CD4-positive, alpha-beta T cell (primary cell): ENCODE results near the gene SNED1. TPM values are rescaled to one million over a fixed set of nuclear protein-coding genes. Genes with fewer than 3 reads are reported as not detected.

ENCODE experiments used
- ATAC-seq: fragments of 200-7000 bp; cut with Tn5 transposase; one replicate; pipeline ENCODE4 v1.10.0; 2022; ENCODE audit warnings: mild to moderate bottlenecking; ENCODE audit not compliant: poor library complexity
- CTCF ChIA-PET: fragments of 350-600 bp; sonication (Branson Sonifier 250); formaldehyde crosslinking; loops from one replicate; lab custom pipeline; 2021; ENCODE audit warnings: antibody characterized with exemption, inconsistent platforms; lab: Charles Lee
- POLR2A ChIA-PET: fragments of 350-600 bp; sonication (Branson Sonifier 250); formaldehyde crosslinking; loops from one replicate; lab custom pipeline; 2021; ENCODE audit warnings: antibody characterized with exemption, inconsistent platforms; lab: Charles Lee
- DNase-seq, 14 experiments: peaks; one replicate each; pipeline ENCODE4 v3.0.0-alpha.2; 2013 to 2020; ENCODE audit warnings: mixed read lengths in 2 of 14
- H3K27ac ChIP-seq, 2 donors: one replicate each; pipeline versions ENCODE4 v1.5.1 to v1.7.0; 2013; ENCODE audit warnings: low read length in 2 of 2, low read depth in 1 of 2, mild to moderate bottlenecking in 1 of 2
- H3K27me3 ChIP-seq, 2 experiments: 1 replicate in 1 of 2; 2 replicates in 1 of 2; pipeline versions ENCODE4 v1.6.1 to v1.7.0; 2013; ENCODE audit warnings: low read length in 2 of 2, control low read depth in 1 of 2, mild to moderate bottlenecking in 1 of 2, moderate library complexity in 1 of 2; ENCODE audit not compliant: insufficient read depth in 2 of 2, control insufficient read depth in 1 of 2
- H3K36me3 ChIP-seq: one replicate; pipeline ENCODE4 v1.6.1; 2013; ENCODE audit warnings: low read length, control low read depth; ENCODE audit not compliant: insufficient read depth
- H3K4me1 ChIP-seq: one replicate; pipeline ENCODE4 v1.6.1; 2013; ENCODE audit warnings: low read length, control low read depth; ENCODE audit not compliant: insufficient read depth
- H3K4me3 ChIP-seq: one replicate; pipeline ENCODE4 v1.5.1; 2013; ENCODE audit warnings: mild to moderate bottlenecking, low read length, moderate library complexity
- H3K9me3 ChIP-seq, 2 experiments: 1 replicate in 1 of 2; 2 replicates in 1 of 2; pipeline versions ENCODE4 v1.6.1 to v1.7.0; 2013; ENCODE audit warnings: low read length in 2 of 2, mild to moderate bottlenecking in 2 of 2, control low read depth in 1 of 2, moderate library complexity in 1 of 2; ENCODE audit not compliant: control insufficient read depth in 1 of 2, insufficient read depth in 1 of 2
- H3K27ac Mint-ChIP-seq: one replicate; pipeline ENCODE4 v1.8.0; 2020; ENCODE audit warnings: mixed read lengths
- H3K27me3 Mint-ChIP-seq: one replicate; pipeline ENCODE4 v1.8.0; 2021; ENCODE audit warnings: mixed read lengths
- H3K36me3 Mint-ChIP-seq: one replicate; pipeline ENCODE4 v1.8.0; 2021; ENCODE audit warnings: low read depth, mixed read lengths
- H3K4me1 Mint-ChIP-seq: one replicate; pipeline ENCODE4 v1.8.0; 2021; ENCODE audit warnings: low read depth, mixed read lengths
- H3K4me3 Mint-ChIP-seq: one replicate; pipeline ENCODE4 v1.8.0; 2020; ENCODE audit warnings: mild to moderate bottlenecking, mixed read lengths
- H3K9me3 Mint-ChIP-seq: one replicate; pipeline ENCODE4 v1.8.0; 2020; ENCODE audit warnings: mixed read lengths
- intact Hi-C, 2 experiments: fragments of 100-400 bp; cut with DNase I in 1 of 2; cut with micrococcal nuclease in 1 of 2; formaldehyde crosslinking; loops; one replicate each; pipeline versions ENCODE4 v1.15.1 to v1.9.0; 2023 to 2025; cut with DNase I, micrococcal nuclease
- total RNA-seq, 174 experiments: library from RNA in 2 of 174; stranded (reverse) in 2 of 174; gene quantifications; one replicate each; pipeline ENCODE4 v1.2.3 and lab custom pipeline; 2021 to 2026
- TF ChIP-seq, protein P1 (sequence below): fragments of 200-600 bp; IDR thresholded peaks from one replicate; pipeline ENCODE4 v1.8.0; 2022; ENCODE audit warnings: antibody characterized with exemption, mild to moderate bottlenecking

The SNED1 gene
- total RNA-seq, 2 experiments from 2014 or later, result 42.0 to 42.7 TPM

DNA sequence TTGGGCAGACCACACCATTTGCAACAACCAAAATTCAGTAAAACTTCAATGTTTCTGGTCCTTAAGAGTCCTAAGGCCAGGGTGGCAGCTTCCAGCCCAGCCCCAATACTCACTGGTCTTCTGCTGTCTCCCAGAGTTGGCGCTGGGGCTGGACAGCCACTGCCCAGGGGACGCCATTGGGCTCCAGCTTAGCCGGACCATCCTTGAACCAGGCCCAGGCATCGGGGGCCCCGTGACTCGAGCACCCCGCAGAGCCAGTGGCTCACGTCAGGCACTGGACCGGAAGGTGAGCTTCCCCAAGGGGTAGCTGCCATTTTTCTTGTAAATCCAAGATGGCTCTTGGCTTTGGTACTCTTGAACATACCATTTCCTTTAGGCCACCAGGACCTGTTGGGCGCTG is 21.8 kb downstream of the SNED1 start:
- Histone ChIP-seq H3K4me3 (no peak overlapping the region), H3K36me3 (no peaks in the 10 kb centered on the region), H3K4me1 (no peaks in the 10 kb centered on the region), H3K27me3 (no peaks in the 10 kb centered on the region), H3K27ac (no peak overlapping the region), H3K9me3 (peaks cover 10 to 19% of the 10 kb centered on the region in 2 experiments)
- DNase-seq (no peak), ATAC-seq (no peak)
- Mint-ChIP-seq H3K4me3 (no peak overlapping the region), H3K27ac (no peak overlapping the region), H3K4me1 (no peaks in the 10 kb centered on the region), H3K27me3 (no peaks in the 10 kb centered on the region), H3K36me3 (peaks cover 4% of the 10 kb centered on the region), H3K9me3 (peaks cover 8% of the 10 kb centered on the region)
- ChIA-PET CTCF (no interaction called here), POLR2A (no interaction called here)
- intact Hi-C loops, result no loop called here
- TF ChIP-seq, protein P1, sequence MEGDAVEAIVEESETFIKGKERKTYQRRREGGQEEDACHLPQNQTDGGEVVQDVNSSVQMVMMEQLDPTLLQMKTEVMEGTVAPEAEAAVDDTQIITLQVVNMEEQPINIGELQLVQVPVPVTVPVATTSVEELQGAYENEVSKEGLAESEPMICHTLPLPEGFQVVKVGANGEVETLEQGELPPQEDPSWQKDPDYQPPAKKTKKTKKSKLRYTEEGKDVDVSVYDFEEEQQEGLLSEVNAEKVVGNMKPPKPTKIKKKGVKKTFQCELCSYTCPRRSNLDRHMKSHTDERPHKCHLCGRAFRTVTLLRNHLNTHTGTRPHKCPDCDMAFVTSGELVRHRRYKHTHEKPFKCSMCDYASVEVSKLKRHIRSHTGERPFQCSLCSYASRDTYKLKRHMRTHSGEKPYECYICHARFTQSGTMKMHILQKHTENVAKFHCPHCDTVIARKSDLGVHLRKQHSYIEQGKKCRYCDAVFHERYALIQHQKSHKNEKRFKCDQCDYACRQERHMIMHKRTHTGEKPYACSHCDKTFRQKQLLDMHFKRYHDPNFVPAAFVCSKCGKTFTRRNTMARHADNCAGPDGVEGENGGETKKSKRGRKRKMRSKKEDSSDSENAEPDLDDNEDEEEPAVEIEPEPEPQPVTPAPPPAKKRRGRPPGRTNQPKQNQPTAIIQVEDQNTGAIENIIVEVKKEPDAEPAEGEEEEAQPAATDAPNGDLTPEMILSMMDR, result no peak

DNA sequence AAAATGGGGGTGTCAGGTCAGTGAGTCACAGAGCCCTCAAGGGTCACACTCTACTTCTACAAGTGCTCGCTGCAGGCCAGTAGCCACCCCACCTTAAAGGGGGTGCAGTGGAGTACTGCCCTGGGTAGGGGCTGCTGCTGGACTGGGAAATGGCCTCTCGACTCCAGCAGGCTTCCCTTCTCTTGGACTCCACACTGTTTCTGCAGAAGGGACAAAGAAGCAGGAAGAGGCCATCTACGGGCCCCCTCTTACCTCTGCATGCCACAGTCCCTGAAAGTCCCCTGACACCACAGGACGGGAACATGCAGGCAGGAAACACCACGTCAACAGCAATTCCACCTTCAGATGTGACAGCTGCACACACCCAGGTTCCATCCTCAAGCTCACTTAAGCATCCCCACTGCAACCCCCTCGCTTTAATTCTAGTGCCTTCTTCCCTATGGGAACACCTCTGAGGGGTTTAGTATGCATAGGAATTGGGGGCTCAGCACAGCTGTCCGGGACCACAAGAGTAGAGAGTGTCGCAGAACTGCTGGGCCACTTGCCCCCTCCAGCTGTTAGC is 22.3 kb downstream of the SNED1 start:
- H3K27ac Mint-ChIP-seq, result no peak overlapping the region
- DNase-seq (no peak), ATAC-seq (no peak)
- CTCF ChIA-PET, result no interaction called here
- Histone ChIP-seq H3K4me1 (no peaks in the 10 kb centered on the region), H3K27ac (no peak overlapping the region), H3K36me3 (no peaks in the 10 kb centered on the region), H3K27me3 (no peaks in the 10 kb centered on the region), H3K9me3 (peaks cover 15 to 20% of the 10 kb centered on the region in 2 experiments), H3K4me3 (no peak overlapping the region)
- peaks cover 8% of the 10 kb centered on the region for H3K36me3 Mint-ChIP-seq
- H3K27me3 Mint-ChIP-seq, result no peaks in the 10 kb centered on the region
- H3K9me3 Mint-ChIP-seq, result peaks cover 11% of the 10 kb centered on the region
- no peaks in the 10 kb centered on the region for H3K4me1 Mint-ChIP-seq
- TF ChIP-seq, protein P1, result no peak
- intact Hi-C loops, result no loop called here
- POLR2A ChIA-PET, result no interaction called here
- H3K4me3 Mint-ChIP-seq, result no peak overlapping the region

DNA sequence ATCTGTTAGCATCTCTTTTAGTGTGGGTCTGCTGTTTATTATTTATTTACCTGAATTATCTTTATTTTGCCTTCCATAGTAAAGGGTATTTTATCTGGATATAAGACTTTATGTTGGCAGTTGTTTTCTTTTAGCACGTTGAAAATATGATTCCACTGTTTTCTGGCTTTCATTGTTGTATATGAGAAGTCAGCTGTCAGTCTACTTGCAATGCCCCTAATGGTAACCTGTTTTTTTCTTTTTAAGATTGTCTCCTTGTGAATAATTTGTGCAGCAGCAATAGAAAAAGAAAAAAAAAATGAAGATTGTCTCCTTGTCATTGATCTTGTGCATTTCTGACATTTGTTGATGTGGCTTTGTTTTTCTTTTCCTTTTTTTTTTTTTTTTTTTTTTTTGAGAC is 27.2 kb downstream of the SNED1 start:
- Histone ChIP-seq H3K27me3 (no peaks in the 10 kb centered on the region), H3K4me1 (no peaks in the 10 kb centered on the region), H3K4me3 (no peak overlapping the region), H3K36me3 (no peaks in the 10 kb centered on the region), H3K9me3 (peaks cover 29 to 44% of the 10 kb centered on the region in 2 experiments), H3K27ac (no peak overlapping the region)
- H3K36me3 Mint-ChIP-seq, result peaks cover 17% of the 10 kb centered on the region
- H3K27me3 Mint-ChIP-seq, result no peaks in the 10 kb centered on the region
- H3K9me3 Mint-ChIP-seq, result peaks cover 18% of the 10 kb centered on the region
- no peak for ATAC-seq
- TF ChIP-seq, protein P1, result no peak
- H3K27ac Mint-ChIP-seq, result no peak overlapping the region
- intact Hi-C loops, result no loop called here
- H3K4me3 Mint-ChIP-seq, result no peak overlapping the region
- POLR2A ChIA-PET, result interaction anchor here (1.1 kb wide), 1 partner anchor 76 kb away, joined by 3 read pairs; the partner anchor contains the start of gene MTERF4
- CTCF ChIA-PET, result no interaction called here
- no peaks in the 10 kb centered on the region for H3K4me1 Mint-ChIP-seq
- DNase-seq, result no peak
